ENCODE results near the gene ZNF106.

- TF ChIP-seq ESRRG (CRISPR knock-in tag; IDR thresholded peaks at IDR 0.05) (no peak), GLIS3 (CRISPR knock-in tag; IDR thresholded peaks at IDR 0.05) (no peak), CSDC2 (CRISPR knock-in tag; IDR thresholded peaks at IDR 0.05) (no peak), ZNF565 (CRISPR knock-in tag; conservative IDR thresholded peaks at IDR 0.05; ENCODE audit: low read depth) (no peak), BACH2 (CRISPR knock-in tag; IDR thresholded peaks at IDR 0.05; ENCODE audit: borderline replicate concordance) (no peak), OSR1 (CRISPR knock-in tag; IDR thresholded peaks at IDR 0.05) (no peak), ZFP3 (CRISPR knock-in tag; IDR thresholded peaks at IDR 0.05) (no peak)
- TF ChIP-seq, protein P1, sequence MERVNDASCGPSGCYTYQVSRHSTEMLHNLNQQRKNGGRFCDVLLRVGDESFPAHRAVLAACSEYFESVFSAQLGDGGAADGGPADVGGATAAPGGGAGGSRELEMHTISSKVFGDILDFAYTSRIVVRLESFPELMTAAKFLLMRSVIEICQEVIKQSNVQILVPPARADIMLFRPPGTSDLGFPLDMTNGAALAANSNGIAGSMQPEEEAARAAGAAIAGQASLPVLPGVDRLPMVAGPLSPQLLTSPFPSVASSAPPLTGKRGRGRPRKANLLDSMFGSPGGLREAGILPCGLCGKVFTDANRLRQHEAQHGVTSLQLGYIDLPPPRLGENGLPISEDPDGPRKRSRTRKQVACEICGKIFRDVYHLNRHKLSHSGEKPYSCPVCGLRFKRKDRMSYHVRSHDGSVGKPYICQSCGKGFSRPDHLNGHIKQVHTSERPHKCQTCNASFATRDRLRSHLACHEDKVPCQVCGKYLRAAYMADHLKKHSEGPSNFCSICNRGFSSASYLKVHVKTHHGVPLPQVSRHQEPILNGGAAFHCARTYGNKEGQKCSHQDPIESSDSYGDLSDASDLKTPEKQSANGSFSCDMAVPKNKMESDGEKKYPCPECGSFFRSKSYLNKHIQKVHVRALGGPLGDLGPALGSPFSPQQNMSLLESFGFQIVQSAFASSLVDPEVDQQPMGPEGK (CRISPR knock-in tag; IDR thresholded peaks at IDR 0.05; ENCODE audit: borderline replicate concordance): no peak
Observed at GRCh38 chr15:42504631-42505030, 13.7 kb upstream of the ZNF106 start.
